ENCODE measurements around the gene ZNF414.

Gene ZNF414

DNA sequence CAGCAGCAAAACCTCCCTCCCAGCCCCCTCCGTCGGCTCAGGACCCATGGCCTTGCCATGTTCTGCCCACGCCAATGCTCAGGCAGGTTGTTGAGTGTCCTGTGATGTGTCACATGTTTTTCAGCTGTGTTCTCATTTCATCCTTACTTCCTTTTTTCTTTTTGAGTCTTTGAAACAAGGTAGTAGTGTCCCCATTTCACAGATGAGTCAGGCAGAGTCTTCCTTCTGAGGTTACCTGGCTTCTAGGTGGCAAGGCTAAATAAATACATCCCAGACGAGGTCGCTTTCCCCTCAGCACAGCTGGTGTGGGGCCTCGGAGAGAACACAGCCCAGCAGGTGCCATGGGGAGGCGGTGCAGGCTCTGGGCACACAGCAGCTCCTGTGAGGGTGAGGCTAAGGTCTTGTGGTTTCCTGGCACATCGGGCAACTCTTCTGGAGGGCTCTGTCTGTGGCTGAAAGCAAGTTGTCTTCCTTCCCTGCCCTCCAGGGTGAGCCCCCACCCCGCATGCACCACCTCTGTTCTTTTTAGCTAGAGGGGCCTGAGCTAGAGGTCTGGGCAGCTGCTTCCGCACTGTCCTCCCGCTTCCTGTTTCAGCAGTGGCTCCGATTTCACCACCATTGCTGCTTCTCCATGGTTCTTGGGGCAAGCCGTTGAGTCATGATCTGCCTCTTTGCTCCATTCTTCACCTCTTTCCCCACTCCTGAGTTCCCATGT lies 26.7 kb downstream of the ZNF414 start:
- DNase-seq (ENCODE audit: extremely low read depth, low read depth), result no peak
- no peak for TF ChIP-seq CTCF (IDR thresholded peaks at IDR 0.05; ENCODE audit: low read depth, low read length, missing control alignments)
- H3K4me3 ChIP-seq (replicated peaks; ENCODE audit: low read depth, low read length), result no peak overlapping the region

DNA sequence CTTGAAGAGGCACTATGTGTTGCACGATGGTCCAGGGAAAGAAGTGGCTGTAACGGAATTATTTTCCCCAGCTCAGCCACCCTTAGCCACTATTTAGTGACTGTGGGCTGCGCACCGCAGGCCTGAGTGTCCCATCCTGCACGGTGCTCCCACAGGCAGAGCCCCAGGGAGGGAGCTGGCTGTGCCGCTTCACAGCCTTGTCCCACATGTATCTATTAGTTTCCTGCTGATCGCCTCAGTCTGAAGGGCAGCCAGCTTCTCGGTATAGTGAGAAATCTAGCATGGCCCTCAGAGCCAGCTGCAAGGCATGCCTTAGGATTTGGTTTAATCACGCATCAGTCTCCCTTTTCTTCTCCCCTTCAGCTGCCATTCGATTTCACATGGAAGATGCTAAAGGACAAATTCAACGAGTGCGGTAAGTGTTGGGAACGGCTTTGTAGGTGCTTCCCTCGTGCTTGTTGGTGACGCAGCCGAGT lies 27.3 kb downstream of the ZNF414 start:
- H3K4me3 ChIP-seq (replicated peaks; ENCODE audit: low read depth, low read length), result no peak overlapping the region
- DNase-seq (ENCODE audit: extremely low read depth, low read depth), result no peak
- no peak for TF ChIP-seq CTCF (IDR thresholded peaks at IDR 0.05; ENCODE audit: low read depth, low read length, missing control alignments)

DNA sequence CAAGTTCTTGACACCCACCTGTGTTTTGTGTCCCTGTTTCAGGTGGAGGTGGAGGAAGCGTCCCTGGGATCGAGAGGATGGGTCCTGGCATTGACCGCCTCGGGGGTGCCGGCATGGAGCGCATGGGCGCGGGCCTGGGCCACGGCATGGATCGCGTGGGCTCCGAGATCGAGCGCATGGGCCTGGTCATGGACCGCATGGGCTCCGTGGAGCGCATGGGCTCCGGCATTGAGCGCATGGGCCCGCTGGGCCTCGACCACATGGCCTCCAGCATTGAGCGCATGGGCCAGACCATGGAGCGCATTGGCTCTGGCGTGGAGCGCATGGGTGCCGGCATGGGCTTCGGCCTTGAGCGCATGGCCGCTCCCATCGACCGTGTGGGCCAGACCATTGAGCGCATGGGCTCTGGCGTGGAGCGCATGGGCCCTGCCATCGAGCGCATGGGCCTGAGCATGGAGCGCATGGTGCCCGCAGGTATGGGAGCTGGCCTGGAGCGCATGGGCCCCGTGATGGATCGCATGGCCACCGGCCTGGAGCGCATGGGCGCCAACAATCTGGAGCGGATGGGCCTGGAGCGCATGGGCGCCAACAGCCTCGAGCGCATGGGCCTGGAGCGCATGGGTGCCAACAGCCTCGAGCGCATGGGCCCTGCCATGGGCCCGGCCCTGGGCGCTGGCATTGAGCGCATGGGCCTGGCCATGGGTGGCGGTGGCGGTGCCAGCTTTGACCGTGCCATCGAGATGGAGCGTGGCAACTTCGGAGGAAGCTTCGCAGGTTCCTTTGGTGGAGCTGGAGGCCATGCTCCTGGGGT lies 28.2 kb downstream of the ZNF414 start:
- H3K4me3 ChIP-seq (replicated peaks; ENCODE audit: low read depth, low read length), result no peak overlapping the region
- no peak for DNase-seq (ENCODE audit: extremely low read depth, low read depth)
- TF ChIP-seq CTCF (IDR thresholded peaks at IDR 0.05; ENCODE audit: low read depth, low read length, missing control alignments), result no peak

DNA sequence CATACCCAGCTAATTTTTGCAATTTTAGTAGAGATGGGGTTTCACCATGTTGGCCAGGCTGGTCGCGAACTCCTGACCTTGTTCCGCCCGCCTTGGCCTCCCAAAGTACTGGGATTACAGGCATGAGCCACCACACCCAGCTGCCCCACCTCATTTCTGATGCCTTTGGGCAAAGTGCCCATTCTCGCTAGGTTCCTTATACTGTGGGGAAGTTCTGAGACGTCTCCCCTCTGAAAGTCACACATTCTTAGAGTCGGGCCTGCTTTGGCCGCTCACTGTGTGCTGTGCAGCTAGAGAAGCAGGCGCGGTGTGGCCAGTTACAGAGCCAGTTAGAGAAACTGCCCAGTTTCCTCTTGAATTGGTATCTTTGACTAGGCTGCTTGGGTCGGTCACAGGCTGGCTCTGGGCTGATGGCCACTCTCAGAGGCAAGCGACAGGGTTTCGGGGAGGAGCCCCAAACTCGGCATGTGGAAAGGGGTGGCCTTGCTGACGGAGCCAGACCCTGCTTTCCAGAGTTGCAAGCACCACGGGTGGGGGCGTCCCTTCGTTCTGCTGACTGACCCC lies 29.6 kb downstream of the ZNF414 start:
- no peak for DNase-seq (ENCODE audit: extremely low read depth, low read depth)
- H3K4me3 ChIP-seq (replicated peaks; ENCODE audit: low read depth, low read length), result no peak overlapping the region
- no peak for TF ChIP-seq CTCF (IDR thresholded peaks at IDR 0.05; ENCODE audit: low read depth, low read length, missing control alignments)

GRCh38 chr19:8483165-8483564 lies 30.8 kb downstream of the ZNF414 start:
- H3K4me3 ChIP-seq (replicated peaks; ENCODE audit: low read depth, low read length), result no peak overlapping the region
- no peak for DNase-seq (ENCODE audit: extremely low read depth, low read depth)
- TF ChIP-seq CTCF (IDR thresholded peaks at IDR 0.05; ENCODE audit: low read depth, low read length, missing control alignments), result no peak

DNA sequence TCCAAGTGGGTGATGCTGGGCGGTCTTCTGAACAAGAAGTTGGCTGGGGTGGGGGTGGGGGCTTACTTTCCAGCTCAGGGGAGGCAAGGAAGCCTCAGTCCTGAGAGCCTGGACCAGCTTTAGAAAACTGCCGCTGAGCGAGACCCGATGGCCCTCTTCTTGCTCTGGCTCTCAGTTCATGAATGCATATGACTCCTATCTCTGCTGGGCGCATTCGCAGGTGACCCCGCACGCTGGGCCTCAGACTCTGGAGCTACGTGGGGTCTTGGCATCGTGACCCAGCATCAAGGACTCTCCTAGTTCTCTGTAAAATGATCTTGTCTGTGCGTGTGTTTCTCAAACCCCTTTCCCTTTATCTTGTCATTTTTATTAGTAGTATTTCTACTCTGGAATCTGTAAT lies 31.3 kb downstream of the ZNF414 start:
- no peak for TF ChIP-seq CTCF (IDR thresholded peaks at IDR 0.05; ENCODE audit: low read depth, low read length, missing control alignments)
- H3K4me3 ChIP-seq (replicated peaks; ENCODE audit: low read depth, low read length), result no peak overlapping the region
- no peak for DNase-seq (ENCODE audit: extremely low read depth, low read depth)

Measured in HFF-Myc (cell line).